Subcutaneous abdominal adipose tissue (tissue), 5 donors: Measurements from ENCODE around the gene ELMO1.
A peak's percentile ranks its signal among the peaks of the same experiment; 100 is the strongest.

Experiments
- H3K27ac ChIP-seq: one replicate; pipeline ENCODE4 v1.7.0; 2013; ENCODE audit warnings: low read depth, mild to moderate bottlenecking, inconsistent platforms, low read length, moderate library complexity
- H3K27me3 ChIP-seq, 5 donors: one replicate each; pipeline ENCODE4 v1.7.0; 2013; ENCODE audit warnings: low read length in 5 of 5, inconsistent platforms in 1 of 5; ENCODE audit not compliant: control insufficient read depth in 5 of 5, insufficient read depth in 4 of 5
- H3K36me3 ChIP-seq, 5 donors: one replicate each; pipeline ENCODE4 v1.7.0; 2013; ENCODE audit warnings: low read length in 5 of 5; ENCODE audit not compliant: control insufficient read depth in 5 of 5, insufficient read depth in 5 of 5
- H3K4me1 ChIP-seq, 5 donors: one replicate each; pipeline ENCODE4 v1.7.0; 2013; ENCODE audit warnings: low read length in 5 of 5, mild to moderate bottlenecking in 3 of 5, moderate library complexity in 1 of 5; ENCODE audit not compliant: control insufficient read depth in 5 of 5, insufficient read depth in 5 of 5
- H3K4me3 ChIP-seq, 5 donors: one replicate each; pipeline ENCODE4 v1.7.0; 2013; ENCODE audit warnings: low read length in 5 of 5, low read depth in 1 of 5
- H3K9ac ChIP-seq, 5 donors: one replicate each; pipeline ENCODE4 v1.7.0; 2013; ENCODE audit warnings: low read length in 5 of 5, mild to moderate bottlenecking in 4 of 5, moderate library complexity in 3 of 5
- H3K9me3 ChIP-seq, 5 donors: one replicate each; pipeline ENCODE4 v1.7.0; 2013; ENCODE audit warnings: low read length in 5 of 5; ENCODE audit not compliant: control insufficient read depth in 5 of 5
- donor health status: healthy.
- donor health status: healthy.
- donor health status: healthy.
- donor health status: healthy.
- donor health status: healthy.

Gene ELMO1

DNA sequence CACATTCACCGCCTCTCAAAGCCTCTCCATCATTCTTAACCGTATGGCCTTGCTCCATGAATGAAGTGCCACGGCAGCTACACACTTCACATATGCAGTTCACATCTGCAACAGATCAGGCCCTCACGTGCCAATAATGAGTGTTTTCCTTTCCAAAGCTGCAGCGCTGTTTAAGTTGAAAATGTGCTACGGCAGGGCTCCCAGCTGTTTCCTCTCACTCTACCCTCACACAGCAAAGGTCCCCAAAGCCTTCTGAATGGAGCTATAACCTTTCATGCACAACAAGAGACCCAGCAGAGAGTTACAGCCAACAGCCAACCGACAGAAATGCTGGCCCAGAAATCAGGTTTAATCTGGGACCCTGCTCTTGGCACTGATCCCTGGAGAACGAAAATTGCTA, 236.1 kb downstream of the ELMO1 start:
- Histone ChIP-seq H3K4me1 (peaks cover 9 to 37% (median 23%) of the 10 kb centered on the region in 5 donors), H3K9ac (no peak overlapping the region), H3K9me3 (no peaks in the 10 kb centered on the region), H3K4me3 (no peak overlapping the region), H3K36me3 (peaks cover 0 to 11% (median 0%) of the 10 kb centered on the region in 5 donors), H3K27me3 (no peaks in the 10 kb centered on the region), H3K27ac (no peak overlapping the region)

DNA sequence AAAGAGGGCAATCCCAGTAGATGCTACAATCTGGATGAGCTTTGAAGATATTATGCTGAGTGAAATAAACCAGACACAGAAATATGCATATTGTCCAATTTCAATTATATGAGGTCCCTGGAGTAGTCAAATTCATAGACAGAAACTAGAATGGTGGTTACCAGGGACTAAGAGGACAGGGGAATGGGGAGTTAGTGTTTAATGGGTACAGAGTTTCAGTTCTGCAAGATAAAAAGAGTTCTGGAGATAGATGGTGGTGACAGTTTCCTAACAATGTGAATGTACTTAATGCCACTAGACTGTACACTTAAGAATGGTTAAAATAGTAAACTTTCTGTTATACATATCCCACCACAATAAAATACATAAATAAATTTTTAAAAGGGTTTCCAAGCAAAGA, 236.6 kb downstream of the ELMO1 start:
- peaks cover 9 to 37% (median 23%) of the 10 kb centered on the region in 5 donors for H3K4me1 ChIP-seq
- peaks cover 0 to 12% (median 0%) of the 10 kb centered on the region in 5 donors for H3K36me3 ChIP-seq
- H3K9ac ChIP-seq = no peak overlapping the region
- no peaks in the 10 kb centered on the region for H3K9me3 ChIP-seq
- H3K27me3 ChIP-seq = no peaks in the 10 kb centered on the region
- peak overlapping the region; percentile 2 for H3K27ac ChIP-seq
- H3K4me3 ChIP-seq = no peak overlapping the region

DNA sequence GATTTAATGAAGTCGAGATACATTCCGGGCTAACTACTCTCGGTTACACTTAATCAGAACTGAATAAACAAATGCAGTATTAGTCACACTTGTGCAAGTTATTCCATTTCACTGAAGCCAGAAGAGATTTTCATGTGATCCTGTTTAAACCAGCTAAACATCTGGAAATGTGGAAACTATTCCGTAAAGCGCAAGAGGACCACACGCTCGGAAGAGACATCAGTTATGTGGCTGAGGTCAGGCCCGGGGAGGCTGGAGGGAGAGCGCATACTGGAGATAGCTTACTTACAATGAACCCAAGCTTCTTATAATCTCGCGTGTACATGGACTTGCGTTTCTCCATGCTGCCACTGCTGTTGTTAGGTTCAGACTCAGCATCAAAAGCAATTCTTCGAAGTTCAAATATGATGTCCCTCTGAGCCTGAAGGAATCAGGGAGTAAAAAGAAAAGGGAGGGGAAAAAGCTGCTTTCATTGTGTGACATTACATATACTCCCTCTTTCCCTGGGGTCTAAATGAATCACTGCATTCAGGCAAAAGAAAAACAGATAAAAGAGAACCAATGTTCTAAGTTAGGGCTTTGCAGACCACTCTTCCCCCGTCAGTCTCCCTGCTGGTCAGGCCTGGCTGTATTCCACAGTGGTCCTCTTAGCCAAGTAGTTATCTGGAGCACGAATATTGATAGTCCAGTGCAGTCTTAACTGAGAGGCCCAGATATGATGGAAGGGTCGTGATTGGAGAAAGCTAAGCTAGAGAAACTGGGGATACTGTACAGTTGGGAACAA, 237.4 kb downstream of the ELMO1 start:
- Histone ChIP-seq H3K36me3 (peaks cover 0 to 15% (median 0%) of the 10 kb centered on the region in 5 donors), H3K4me1 (peaks cover 9 to 34% (median 21%) of the 10 kb centered on the region in 5 donors), H3K9ac (no peak overlapping the region), H3K27ac (peak overlapping the region; percentile 2), H3K27me3 (no peaks in the 10 kb centered on the region), H3K9me3 (no peaks in the 10 kb centered on the region), H3K4me3 (no peak overlapping the region)

- Histone ChIP-seq H3K36me3 (peaks cover 0 to 15% (median 0%) of the 10 kb centered on the region in 5 donors), H3K9me3 (no peaks in the 10 kb centered on the region), H3K4me1 (peaks cover 9 to 32% (median 21%) of the 10 kb centered on the region in 5 donors), H3K4me3 (no peak overlapping the region), H3K27me3 (no peaks in the 10 kb centered on the region), H3K27ac (peak overlapping the region; percentile 69), H3K9ac (no peak overlapping the region)
These were observed 239.5 kb downstream of the ELMO1 start for GRCh38 chr7:37209195-37209594.

DNA sequence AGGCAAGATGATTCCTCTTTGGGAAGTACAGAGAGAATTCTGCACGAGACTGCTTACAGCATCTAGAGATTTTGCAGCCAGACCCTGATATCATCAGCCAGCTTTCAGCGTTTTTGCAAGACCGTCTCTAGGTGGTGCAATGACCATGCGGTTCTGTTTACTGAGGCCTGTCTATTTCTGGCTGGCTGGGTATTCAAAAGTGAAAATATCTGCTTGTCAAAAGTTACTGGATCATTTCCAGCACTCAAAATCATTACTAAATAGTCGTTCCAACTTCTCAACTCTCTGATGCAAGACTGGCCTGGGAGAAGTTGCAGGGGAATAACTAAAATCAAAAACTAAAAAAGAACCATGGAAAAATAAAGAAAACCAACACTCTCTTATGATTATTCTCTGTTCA, 240.1 kb downstream of the ELMO1 start:
- H3K4me1 ChIP-seq = peaks cover 9 to 32% (median 21%) of the 10 kb centered on the region in 5 donors
- peak overlapping the region; percentile 69 for H3K27ac ChIP-seq
- H3K9ac ChIP-seq = no peak overlapping the region

GRCh38 chr7:37206192-37206591, 242.5 kb downstream of the ELMO1 start:
- peaks cover 0 to 11% (median 3%) of the 10 kb centered on the region in 5 donors for H3K36me3 ChIP-seq
- peaks cover 7 to 22% (median 22%) of the 10 kb centered on the region in 5 donors for H3K4me1 ChIP-seq

More for the DNA sequence above, 240.1 kb downstream of the ELMO1 start:
- Histone ChIP-seq H3K4me3 (no peak overlapping the region), H3K27me3 (no peaks in the 10 kb centered on the region), H3K36me3 (peaks cover 0 to 16% (median 3%) of the 10 kb centered on the region in 5 donors), H3K9me3 (no peaks in the 10 kb centered on the region)

GRCh38 chr7:37205451-37205850, 243.2 kb downstream of the ELMO1 start:
- no peak overlapping the region for H3K27ac ChIP-seq
- H3K4me3 ChIP-seq = no peak overlapping the region
- H3K36me3 ChIP-seq = peaks cover 0 to 11% (median 3%) of the 10 kb centered on the region in 5 donors
- no peaks in the 10 kb centered on the region for H3K9me3 ChIP-seq
- H3K27me3 ChIP-seq = no peaks in the 10 kb centered on the region
- peaks cover 7 to 24% (median 23%) of the 10 kb centered on the region in 5 donors for H3K4me1 ChIP-seq
- no peak overlapping the region for H3K9ac ChIP-seq

More at GRCh38 chr7:37206192-37206591, 242.5 kb downstream of the ELMO1 start:
- no peaks in the 10 kb centered on the region for H3K9me3 ChIP-seq
- no peak overlapping the region for H3K9ac ChIP-seq
- H3K27me3 ChIP-seq = no peaks in the 10 kb centered on the region
- H3K27ac ChIP-seq = no peak overlapping the region
- H3K4me3 ChIP-seq = no peak overlapping the region

DNA sequence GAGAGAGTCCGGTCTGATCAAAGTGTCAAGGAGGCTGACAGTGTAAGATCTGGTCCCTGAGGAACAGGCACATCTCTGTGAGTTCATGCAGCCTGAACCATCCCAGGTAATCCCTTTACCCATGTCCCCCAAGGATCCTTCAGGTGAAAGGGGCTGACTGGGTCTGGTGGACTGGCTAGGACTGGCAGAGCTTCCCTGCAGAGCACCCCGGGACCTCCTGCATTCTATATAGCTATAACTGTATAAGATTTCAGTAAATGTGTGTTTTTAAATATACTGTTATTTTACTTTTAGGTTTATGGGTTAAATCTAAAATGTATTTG, 246.8 kb downstream of the ELMO1 start:
- Histone ChIP-seq H3K4me3 (no peak overlapping the region), H3K4me1 (peaks cover 2 to 22% (median 16%) of the 10 kb centered on the region in 5 donors), H3K27me3 (no peaks in the 10 kb centered on the region), H3K9ac (no peak overlapping the region), H3K27ac (no peak overlapping the region), H3K9me3 (no peaks in the 10 kb centered on the region), H3K36me3 (peaks cover 0 to 11% (median 3%) of the 10 kb centered on the region in 5 donors)

- H3K27me3 ChIP-seq = no peaks in the 10 kb centered on the region
- no peak overlapping the region for H3K4me3 ChIP-seq
- H3K9ac ChIP-seq = no peak overlapping the region
- peaks cover 2 to 23% (median 18%) of the 10 kb centered on the region in 5 donors for H3K4me1 ChIP-seq
- peaks cover 0 to 16% (median 5%) of the 10 kb centered on the region in 5 donors for H3K36me3 ChIP-seq
- H3K9me3 ChIP-seq = no peaks in the 10 kb centered on the region
- no peak overlapping the region for H3K27ac ChIP-seq
These were observed 247.4 kb downstream of the ELMO1 start for GRCh38 chr7:37201003-37201875.
